GM10847 (cell line): ENCODE measurements around the gene MRPL23.

ENCODE experiments used
- POLR2A ChIP-seq: IDR thresholded peaks from 2 replicates; pipeline ENCODE4 v1.6.1; 2011; ENCODE audit not compliant: insufficient read length; ENCODE audit errors: extremely low read depth

MRPL23 gene

DNA sequence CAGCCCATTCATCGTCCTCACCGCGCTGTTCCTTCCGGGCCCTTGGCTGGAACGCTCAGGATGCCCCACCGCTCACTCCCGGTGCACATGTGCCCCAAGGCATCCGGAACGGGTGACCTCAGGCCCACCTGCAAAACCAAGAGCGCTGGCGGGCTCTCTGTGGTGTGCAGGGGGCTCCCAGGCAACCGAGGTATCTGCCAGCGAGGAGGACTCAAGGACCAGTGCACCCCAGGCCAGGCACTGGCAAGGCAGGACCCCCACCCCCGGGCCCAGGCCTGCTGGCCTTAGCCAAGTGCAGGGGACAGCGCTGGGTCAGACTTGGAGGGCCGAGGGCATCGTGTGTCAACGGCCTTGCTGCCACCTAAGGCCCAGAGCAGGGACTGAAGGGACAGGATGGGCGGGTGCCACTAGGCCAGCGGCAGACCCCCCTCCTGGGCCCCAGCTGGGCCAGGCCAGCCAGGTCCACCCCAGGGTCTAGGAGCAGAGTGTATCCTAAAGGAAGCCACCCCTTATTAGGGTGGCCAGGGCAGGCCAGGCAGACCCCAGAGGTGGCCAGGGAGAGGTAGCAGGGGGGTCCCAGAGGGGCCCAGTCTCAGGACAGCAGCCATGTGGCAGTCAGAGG, 19.2 kb upstream of the MRPL23 start:
- no peak for TF ChIP-seq POLR2A

DNA sequence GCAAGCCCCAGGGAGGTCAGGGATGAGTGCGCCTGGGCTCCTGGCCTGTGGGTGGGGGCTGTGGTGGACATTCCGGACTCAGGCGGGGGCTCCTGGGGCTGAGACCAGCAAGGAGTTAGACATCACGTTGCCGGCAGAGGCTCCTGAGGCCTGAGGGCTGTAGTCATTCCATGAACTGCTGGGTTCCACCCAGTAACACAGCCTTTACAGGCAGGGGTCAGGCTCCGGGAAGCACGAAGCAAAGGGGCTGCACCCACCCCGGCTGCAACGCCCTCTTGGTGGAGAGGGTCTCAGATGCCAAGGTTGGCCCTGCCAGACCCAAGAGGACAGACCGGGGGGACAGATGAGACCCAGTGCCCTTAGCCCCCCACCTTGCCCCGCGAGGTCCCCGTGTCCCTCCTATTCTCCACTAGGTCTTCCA, 18.7 kb upstream of the MRPL23 start:
- no peak for TF ChIP-seq POLR2A

DNA sequence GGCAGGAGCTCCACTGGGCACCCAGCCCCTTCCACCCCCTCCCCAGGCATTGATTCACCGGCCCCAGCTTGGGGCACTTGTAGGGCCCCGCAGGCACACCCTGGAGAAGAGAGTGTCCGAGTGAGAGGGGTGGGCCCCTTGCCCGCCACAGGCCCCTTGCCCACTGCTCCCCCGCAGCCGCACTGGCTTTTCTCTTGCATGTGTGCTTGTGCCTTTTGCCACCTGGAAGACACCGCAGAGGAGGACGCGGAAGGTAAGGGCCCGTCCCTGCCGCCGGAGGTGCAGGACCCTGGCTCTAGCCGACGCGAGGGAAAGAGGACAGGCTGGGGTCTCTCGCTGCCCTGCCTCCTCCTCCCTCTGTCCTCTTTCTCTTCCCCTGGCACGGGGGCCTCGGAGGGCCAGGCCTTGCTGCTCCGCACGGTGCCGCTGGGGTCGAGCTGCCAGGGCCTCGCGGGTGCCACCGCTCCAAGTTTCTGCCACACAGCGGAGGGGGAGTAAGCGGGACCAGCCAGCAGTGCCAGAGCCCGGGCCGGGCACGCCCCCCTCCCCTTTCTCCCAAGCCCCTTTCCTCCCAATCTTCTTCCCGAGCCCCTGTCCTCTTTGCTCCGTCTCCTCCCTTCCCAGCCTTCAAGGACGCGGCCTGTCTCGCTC, 18.1 kb upstream of the MRPL23 start:
- TF ChIP-seq POLR2A = no peak

DNA sequence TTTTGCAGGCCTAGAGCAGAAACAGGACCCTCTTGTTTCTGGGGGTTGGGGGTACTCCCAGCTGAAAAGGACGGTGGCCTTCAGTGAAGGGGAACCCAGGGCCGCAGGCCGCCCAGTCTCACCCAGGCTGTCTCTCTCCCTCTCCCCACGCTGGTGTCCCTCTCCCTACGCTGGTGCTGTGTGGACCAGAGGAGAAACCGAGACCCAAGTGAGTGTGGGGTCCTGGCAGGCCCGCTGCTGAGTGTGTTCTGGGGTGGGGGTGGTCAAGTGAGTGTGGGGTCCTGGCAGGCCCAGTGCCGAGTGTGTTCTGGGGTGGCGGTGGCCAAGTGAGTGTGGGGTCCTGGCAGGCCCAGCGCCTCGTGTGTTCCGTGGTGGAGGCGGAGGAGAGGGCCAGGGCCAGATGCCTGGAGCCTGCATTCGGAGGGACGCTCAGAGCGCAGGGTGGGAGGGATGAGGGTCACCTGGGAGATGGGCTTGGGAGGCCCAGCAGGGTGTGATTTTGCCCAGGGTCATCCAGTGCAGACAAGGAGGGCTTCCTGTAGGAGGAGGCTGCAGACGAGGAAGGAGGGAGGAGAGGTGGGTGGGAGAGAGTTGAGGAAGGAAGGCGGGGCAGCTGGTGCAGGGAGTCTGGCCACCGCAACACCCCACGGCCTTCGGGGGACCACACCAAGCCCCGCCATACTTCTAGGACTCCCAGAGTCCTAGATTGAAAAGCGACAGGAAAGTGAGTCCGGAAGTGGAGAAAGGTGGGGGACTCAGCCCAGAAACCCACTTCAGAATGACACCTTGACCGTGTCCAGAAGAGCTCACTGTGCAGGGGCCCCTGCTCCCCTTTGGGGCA, 17.3 kb upstream of the MRPL23 start:
- no peak for TF ChIP-seq POLR2A

DNA sequence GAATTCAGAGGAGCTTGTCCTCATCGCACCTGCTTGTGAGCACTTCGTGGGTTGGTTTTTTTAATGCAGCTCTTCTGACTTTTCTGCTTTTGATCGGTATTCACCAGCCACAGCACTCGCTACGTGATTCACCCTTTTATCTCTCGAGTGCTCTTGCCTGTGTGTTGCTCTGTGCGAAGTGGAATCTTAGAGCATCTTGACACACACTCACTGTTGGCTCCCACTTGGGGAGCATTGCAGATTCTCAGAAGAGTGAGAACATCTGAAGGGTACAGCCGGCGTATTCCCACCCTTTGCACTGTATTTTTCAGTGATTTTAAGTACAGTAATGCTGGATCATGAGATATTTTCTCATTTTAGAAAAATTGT, 16.7 kb upstream of the MRPL23 start:
- TF ChIP-seq POLR2A = no peak

DNA sequence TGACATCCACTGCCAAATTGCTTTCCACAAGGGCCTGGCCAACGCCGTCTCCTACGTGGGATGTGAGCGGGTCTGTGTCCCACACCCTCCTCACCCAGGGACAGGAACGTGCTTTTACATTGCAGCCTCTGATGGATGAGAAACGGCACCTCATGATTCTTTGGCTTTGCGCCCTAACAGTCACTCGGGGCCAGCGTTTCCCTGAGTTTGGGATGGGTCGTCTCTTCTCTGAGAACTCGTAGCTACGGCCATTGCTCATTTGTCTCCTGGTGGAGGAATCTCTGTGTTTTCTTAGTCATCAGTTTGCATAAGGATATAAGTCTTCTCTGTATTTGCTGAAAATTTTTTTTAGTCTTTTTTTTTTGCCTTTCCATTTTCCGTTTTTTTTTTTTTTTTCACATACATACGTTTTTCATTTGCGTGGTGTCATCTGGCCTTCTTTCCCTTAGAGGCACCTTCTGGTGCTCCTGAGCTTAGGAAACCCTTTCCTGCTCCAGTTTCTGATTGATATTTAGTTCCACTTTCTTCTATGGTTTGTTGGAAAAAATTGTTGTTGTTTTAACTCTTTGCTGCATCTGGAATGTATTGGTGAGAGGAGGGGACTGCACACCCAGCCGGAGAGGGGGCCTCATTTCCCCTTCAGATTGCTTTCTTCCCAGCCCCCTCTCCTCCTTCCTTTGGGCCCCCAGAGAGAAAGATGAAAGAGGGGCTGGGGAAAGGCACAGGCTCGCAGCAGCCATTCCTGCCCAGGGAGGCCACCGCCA, 15.6 kb upstream of the MRPL23 start:
- TF ChIP-seq POLR2A = no peak

DNA sequence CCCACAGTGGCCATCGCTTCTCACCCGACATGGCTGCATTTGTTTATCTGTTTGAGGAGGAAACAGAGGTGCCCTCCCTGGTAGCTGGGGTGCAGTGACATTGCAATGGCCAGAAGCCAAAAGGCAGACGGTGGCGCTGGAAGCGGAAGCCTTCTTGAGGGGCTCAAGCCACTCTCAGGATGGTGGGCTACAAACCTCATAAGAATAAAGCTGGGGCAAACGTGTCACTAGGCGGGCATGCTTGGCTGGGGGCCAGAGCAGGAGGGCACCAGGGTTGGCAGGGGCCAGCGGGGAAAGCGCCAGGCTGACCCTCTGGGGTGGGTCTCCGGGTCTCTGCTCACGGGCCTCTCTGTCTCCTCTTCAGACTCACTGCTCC, 15.0 kb upstream of the MRPL23 start:
- no peak for TF ChIP-seq POLR2A

DNA sequence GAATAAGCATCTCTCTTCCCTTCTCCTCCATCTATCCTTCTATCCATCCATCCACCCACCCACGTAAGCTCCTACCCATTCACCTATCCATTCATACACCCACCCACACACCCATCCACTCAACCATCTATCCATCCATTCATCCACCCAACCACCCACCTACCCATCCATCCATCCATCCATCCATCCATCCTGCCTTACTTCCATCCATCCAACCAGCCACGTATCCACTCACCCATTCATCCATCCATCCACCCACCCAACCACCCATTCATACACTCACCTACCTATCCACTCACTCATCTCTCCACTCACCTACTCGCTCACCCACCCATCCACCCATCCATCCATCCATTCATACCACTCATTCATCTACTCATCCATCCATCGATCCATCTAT, 14.5 kb upstream of the MRPL23 start:
- TF ChIP-seq POLR2A = no peak

DNA sequence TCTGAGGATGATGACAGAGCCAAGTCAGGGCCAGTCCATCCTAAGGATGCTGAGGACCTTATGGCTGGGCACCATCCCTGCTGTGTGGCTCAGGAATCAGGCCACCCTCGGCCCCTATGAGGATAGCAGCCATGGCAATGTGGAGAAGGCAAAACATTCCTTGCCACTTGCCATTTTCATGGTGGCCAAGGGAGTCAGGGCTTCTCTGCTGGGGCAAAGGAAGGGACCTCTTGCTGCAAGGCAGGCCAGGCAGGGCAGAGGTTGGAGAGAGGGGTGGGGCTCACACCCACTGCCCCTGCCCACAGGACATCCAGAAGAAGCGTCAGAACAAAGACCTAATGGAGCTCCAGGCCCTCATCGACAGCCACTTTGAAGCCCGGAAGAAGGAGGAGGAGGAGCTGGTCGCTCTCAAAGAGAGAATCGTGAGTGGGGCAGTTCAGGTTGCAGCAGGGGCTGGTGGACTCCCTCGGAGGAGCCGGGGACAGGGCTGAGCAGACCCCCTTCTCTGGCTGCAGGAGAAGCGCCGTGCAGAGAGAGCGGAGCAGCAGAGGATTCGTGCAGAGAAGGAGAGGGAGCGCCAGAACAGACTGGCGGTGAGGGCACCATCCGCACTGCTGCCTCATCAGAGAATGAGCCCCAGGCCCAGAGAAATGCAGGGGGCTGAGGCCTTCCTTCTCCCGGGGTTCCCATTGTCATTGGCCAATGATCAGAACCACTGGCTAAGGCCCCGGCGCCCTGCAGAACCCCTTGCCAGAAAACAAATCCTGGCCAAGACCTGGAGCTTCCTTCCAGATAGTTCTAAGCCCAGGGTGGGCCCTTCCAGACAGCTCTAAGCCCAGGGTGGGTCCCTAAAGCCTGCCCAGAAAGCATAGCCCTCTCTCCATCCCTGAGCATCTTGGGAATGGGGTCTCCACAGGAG, 13.5 kb upstream of the MRPL23 start:
- TF ChIP-seq POLR2A = no peak

DNA sequence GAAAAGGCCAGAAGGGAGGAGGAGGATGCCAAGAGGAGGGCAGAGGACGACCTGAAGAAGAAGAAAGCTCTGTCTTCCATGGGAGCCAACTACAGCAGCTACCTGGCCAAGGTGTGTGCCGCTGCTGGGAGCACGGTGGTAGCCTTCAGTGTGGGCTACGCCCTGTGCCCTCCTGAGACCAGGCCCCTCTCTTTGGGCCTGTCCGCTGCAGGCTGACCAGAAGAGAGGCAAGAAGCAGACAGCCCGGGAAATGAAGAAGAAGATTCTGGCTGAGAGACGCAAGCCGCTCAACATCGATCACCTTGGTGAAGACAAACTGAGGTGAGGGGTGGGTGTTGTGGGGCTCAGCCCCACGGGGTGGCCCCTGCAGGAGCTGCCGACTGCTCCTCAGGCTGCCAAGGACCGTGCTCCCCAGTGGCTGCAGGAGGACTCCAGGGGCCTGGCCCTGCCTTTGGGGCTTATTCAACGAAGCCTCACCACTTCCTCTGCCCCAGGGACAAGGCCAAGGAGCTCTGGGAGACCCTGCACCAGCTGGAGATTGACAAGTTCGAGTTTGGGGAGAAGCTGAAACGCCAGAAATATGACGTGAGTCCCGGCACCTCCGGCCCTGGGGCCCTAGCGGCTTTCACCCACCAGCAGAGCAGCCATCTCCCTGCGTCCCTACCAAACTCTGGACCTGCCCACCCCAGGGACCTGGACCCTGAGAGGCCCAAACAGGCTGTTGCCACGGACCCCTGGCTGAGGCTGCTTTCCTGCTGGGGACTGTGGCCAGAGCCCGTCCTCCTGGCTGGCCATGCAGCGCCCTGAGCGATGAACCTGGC, 12.6 kb upstream of the MRPL23 start:
- no peak for TF ChIP-seq POLR2A

DNA sequence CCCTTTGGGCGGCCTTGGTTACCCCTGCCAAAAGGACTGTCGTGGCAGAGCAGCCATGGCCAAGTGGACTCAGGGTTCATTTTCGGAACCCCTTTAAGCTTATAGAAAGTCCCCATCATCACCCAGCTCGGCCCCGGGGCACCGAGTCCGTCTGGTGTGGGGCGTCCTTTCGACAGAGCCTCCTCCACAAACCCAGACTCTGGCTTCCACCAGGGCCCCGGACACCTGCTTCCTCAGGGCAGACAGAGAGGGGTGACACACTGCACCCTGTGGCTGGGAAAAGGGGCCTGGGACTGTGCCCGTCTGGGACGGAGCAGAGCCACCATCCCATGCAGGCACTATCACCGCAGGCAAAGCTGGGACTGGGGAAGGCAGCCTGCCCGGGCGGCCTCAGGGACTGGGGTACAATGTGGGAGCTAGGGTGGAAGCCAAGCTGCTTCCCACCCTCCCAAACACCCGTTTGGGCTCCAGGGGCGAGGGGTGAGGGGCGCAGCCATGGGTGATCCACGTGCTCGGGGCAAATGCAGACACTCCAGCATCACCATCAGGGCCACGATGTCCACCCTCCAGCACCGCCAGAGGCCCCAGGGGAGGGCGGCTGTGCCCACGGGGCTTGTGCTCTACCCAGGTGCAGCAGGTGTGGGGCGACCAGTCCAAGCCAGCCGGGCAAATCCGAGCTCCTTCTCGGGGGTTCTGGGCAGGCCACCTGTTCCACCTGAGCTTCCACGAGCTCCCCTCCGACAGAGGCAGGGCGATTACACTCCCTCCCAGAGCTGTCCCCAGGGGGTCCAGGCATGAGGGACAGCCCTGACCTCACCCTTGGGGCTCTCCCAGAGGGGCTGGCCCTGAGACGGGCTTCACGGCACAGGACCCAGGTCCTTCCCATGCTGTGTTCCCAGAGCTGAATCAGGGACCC, 11.7 kb upstream of the MRPL23 start:
- no peak for TF ChIP-seq POLR2A

DNA sequence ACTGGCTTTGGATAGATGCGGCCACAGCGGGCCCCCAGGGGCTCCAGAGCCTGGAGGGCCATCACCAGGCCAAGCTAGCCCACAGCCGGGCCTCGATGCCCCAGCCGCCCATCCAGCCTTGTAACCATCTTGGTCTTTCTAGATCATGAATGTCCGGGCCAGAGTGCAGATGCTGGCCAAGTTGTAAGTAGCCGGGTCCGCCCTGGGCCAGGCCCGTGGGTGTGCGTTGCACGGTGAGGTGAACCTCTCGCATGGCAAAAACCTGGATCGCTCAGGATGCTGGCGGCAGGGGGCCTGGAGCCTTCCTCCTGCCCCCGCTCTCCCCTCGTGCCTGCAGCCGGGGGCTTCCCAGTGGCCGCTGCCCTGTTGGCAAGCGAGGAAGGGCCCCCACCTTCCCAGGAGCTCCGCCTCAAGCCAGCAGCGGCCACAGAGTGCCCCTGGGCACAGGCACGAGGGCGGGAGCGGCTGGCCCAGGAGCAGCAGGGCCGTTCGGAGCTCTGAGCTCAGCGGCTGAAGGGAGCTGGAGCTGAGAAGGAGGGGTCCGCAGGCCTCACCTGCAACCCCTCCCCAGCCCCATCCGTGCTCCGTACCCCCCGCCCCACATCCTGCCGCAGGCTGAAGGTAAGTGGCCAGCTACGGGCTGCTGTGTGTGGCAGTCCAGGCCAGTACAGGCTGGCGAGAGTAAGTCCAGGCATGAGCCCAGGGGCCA, 10.9 kb upstream of the MRPL23 start:
- TF ChIP-seq POLR2A = no peak
